ENCODE data around the gene FNDC3B. TPM values are rescaled to one million over a fixed set of nuclear protein-coding genes. Genes with fewer than 3 reads are reported as not detected.

The FNDC3B gene
- total RNA-seq, 1 experiment from 2014 or later = 173 TPM

DNA sequence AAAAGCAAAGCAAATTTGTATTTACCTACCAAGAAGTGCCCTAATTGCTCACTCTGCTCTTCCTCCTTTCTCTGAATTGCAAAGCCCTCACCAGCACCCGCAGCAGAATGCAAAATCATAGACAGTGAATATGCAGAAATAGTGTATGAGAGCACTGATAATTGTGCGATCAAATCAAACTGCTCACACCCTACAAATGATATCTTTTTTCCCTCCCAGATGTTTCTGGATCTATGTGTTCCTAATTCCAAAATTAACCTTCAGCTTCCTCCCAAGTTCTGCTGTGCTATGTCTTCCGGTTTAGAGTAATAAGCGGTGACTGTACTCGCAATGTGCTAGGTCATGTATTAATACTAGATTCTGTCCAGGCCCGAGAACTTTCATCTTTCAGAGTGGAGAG is 405.4 kb downstream of the FNDC3B start:
- TF ChIP-seq TCF7L2 (IDR thresholded peaks at IDR 0.05; ENCODE audit: low read depth, low read length) (no peak), POLR2AphosphoS5 (IDR thresholded peaks at IDR 0.05; ENCODE audit: low read depth, low read length) (no peak), SIN3A (IDR thresholded peaks at IDR 0.05; ENCODE audit: borderline replicate concordance, insufficient read depth, low read depth, low read length) (no peak)
- TF ChIP-seq, protein P1, sequence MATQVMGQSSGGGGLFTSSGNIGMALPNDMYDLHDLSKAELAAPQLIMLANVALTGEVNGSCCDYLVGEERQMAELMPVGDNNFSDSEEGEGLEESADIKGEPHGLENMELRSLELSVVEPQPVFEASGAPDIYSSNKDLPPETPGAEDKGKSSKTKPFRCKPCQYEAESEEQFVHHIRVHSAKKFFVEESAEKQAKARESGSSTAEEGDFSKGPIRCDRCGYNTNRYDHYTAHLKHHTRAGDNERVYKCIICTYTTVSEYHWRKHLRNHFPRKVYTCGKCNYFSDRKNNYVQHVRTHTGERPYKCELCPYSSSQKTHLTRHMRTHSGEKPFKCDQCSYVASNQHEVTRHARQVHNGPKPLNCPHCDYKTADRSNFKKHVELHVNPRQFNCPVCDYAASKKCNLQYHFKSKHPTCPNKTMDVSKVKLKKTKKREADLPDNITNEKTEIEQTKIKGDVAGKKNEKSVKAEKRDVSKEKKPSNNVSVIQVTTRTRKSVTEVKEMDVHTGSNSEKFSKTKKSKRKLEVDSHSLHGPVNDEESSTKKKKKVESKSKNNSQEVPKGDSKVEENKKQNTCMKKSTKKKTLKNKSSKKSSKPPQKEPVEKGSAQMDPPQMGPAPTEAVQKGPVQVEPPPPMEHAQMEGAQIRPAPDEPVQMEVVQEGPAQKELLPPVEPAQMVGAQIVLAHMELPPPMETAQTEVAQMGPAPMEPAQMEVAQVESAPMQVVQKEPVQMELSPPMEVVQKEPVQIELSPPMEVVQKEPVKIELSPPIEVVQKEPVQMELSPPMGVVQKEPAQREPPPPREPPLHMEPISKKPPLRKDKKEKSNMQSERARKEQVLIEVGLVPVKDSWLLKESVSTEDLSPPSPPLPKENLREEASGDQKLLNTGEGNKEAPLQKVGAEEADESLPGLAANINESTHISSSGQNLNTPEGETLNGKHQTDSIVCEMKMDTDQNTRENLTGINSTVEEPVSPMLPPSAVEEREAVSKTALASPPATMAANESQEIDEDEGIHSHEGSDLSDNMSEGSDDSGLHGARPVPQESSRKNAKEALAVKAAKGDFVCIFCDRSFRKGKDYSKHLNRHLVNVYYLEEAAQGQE (IDR thresholded peaks at IDR 0.05; ENCODE audit: insufficient read depth in 1 of 2, low read depth in 2 of 2, low read length in 1 of 2) = no peak
- TF ChIP-seq, protein P2, sequence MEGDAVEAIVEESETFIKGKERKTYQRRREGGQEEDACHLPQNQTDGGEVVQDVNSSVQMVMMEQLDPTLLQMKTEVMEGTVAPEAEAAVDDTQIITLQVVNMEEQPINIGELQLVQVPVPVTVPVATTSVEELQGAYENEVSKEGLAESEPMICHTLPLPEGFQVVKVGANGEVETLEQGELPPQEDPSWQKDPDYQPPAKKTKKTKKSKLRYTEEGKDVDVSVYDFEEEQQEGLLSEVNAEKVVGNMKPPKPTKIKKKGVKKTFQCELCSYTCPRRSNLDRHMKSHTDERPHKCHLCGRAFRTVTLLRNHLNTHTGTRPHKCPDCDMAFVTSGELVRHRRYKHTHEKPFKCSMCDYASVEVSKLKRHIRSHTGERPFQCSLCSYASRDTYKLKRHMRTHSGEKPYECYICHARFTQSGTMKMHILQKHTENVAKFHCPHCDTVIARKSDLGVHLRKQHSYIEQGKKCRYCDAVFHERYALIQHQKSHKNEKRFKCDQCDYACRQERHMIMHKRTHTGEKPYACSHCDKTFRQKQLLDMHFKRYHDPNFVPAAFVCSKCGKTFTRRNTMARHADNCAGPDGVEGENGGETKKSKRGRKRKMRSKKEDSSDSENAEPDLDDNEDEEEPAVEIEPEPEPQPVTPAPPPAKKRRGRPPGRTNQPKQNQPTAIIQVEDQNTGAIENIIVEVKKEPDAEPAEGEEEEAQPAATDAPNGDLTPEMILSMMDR (IDR thresholded peaks at IDR 0.05) = no peak
- in situ Hi-C loops (cut with HindIII; ENCODE audit: low pct_unique_long_range_greater_than_20kb, low sequenced_read_pairs) = no loop called here
- no peaks in the 10 kb centered on the region for H3K4me1 ChIP-seq (ENCODE audit: control insufficient read depth, insufficient read depth, low read length)
- ChIA-PET CTCF (interaction anchor here (1.1 kb wide), 1 partner anchor 17 kb away, joined by 5 read pairs; no protein-coding TSS in a partner anchor), POLR2A (no interaction called here)
- no peaks in the 10 kb centered on the region for H3K9me3 ChIP-seq (ENCODE audit: control insufficient read depth, insufficient read depth, low read depth, low read length)
- H3K36me3 ChIP-seq (ENCODE audit: control insufficient read depth, insufficient read depth, low read length) = no peaks in the 10 kb centered on the region
- no peak overlapping the region for H3K27ac ChIP-seq (ENCODE audit: low read length)
- no TSS peak for BruUV-seq (replicated peaks)
- DNase-seq (ENCODE audit: low read depth, low spot score) (no peak), ATAC-seq (no peak)
- intact Hi-C loops (cut with micrococcal nuclease; ENCODE audit: unreplicated experiment) = no loop called here
- H3K4me3 ChIP-seq (ENCODE audit: low read depth in 2 of 2, low read length in 2 of 2) = no peak overlapping the region
- H3K27me3 ChIP-seq (ENCODE audit: control insufficient read depth, insufficient read depth, low read length) = peaks cover 35% of the 10 kb centered on the region

DNA sequence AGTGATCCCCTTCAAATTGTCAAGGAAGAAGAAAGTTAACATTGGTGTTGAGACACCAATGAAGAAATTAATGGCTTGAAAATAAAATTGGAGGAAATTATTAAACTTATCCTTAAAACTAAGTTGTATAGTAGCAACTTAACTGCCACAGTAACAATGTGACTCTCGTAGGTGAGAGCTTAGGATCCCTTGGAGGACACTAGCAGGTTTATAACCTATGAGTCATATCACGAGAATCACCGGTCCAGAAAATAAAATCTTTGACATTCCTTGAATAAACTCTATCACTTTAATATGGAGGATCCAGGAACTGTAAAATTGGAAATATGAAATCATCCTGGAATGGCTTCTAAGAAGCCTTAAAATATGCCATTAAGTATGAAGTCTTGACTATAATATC is 406.8 kb downstream of the FNDC3B start:
- in situ Hi-C loops (cut with HindIII; ENCODE audit: low pct_unique_long_range_greater_than_20kb, low sequenced_read_pairs) (no loop called here), intact Hi-C loops (cut with micrococcal nuclease; ENCODE audit: unreplicated experiment) (no loop called here)
- Histone ChIP-seq H3K27ac (ENCODE audit: low read length) (no peak overlapping the region), H3K4me1 (ENCODE audit: control insufficient read depth, insufficient read depth, low read length) (no peaks in the 10 kb centered on the region), H3K9me3 (ENCODE audit: control insufficient read depth, insufficient read depth, low read depth, low read length) (no peaks in the 10 kb centered on the region), H3K4me3 (ENCODE audit: low read depth in 2 of 2, low read length in 2 of 2) (no peak overlapping the region), H3K27me3 (ENCODE audit: control insufficient read depth, insufficient read depth, low read length) (peaks cover 35% of the 10 kb centered on the region), H3K36me3 (ENCODE audit: control insufficient read depth, insufficient read depth, low read length) (no peaks in the 10 kb centered on the region)
- BruUV-seq (replicated peaks) = no TSS peak
- POLR2A ChIA-PET = no interaction called here
- CTCF ChIA-PET = no interaction called here
- TF ChIP-seq POLR2AphosphoS5 (IDR thresholded peaks at IDR 0.05; ENCODE audit: low read depth, low read length) (no peak), TCF7L2 (IDR thresholded peaks at IDR 0.05; ENCODE audit: low read depth, low read length) (no peak), SIN3A (IDR thresholded peaks at IDR 0.05; ENCODE audit: borderline replicate concordance, insufficient read depth, low read depth, low read length) (no peak)
- TF ChIP-seq, protein P1 (IDR thresholded peaks at IDR 0.05; ENCODE audit: insufficient read depth in 1 of 2, low read depth in 2 of 2, low read length in 1 of 2) = no peak
- TF ChIP-seq, protein P2 (IDR thresholded peaks at IDR 0.05) = no peak
- DNase-seq (ENCODE audit: low read depth, low spot score) = no peak
- ATAC-seq = no peak
